Endothelial cell of umbilical vein (primary cell): Measurements from ENCODE around the gene DMD. TPM values are rescaled to one million over a fixed set of nuclear protein-coding genes. Genes with fewer than 3 reads are reported as not detected.

Experiments used
- BruUV-seq: library from RNA; stranded (reverse); fragments of 400-500 nt; replicated peaks from 2 replicates; lab custom pipeline; 2021; lab: Mats Ljungman, UMichigan
- CTCF ChIA-PET: fragments of 300-600, 350-600 bp; sonication (Branson Sonifier 250); formaldehyde crosslinking; loops from one replicate; lab custom pipeline; 2021; ENCODE audit warnings: antibody characterized with exemption, inconsistent platforms; lab: Charles Lee
- POLR2A ChIA-PET: fragments of 300-600, 350-600 bp; sonication (Branson Sonifier 250); formaldehyde crosslinking; loops from one replicate; lab custom pipeline; 2021; ENCODE audit warnings: antibody characterized with exemption, inconsistent platforms; lab: Charles Lee
- DNase-seq: peaks from one replicate; pipeline ENCODE4 v3.0.0-alpha.2; 2011; ENCODE audit warnings: low read depth, low spot score
- FAIRE-seq: peaks from 2 replicates; lab custom pipeline; 2011; peaks lifted over from hg19 to GRCh38; lab: Jason Lieb, UNC
- H2AFZ ChIP-seq: 2 replicates; pipeline ENCODE4 v1.6.0; 2012; ENCODE audit warnings: low read depth, low read length, control low read depth, inconsistent platforms
- H3K27ac ChIP-seq: 2 replicates; pipeline ENCODE4 v1.5.1; 2011; ENCODE audit warnings: low read depth, mild to moderate bottlenecking, control low read depth, low read length, moderate library complexity; ENCODE audit not compliant: insufficient read depth
- H3K27me3 ChIP-seq, 2 experiments: 2 replicates each; pipeline versions ENCODE4 v1.6.0 to v1.6.1; 2011; ENCODE audit warnings: low read length in 2 of 2, mixed read lengths in 1 of 2; ENCODE audit not compliant: control insufficient read depth in 2 of 2, insufficient read depth in 2 of 2
- H3K36me3 ChIP-seq, 2 experiments: 2 replicates in 1 of 2; 3 replicates in 1 of 2; pipeline ENCODE4 v1.5.1; 2011; ENCODE audit warnings: low read length in 2 of 2, mild to moderate bottlenecking in 1 of 2, moderate library complexity in 1 of 2; ENCODE audit not compliant: control insufficient read depth in 2 of 2, insufficient read depth in 2 of 2; ENCODE audit errors: extremely low read depth in 1 of 2
- H3K4me1 ChIP-seq: 3 replicates; pipeline ENCODE4 v1.5.1; 2011; ENCODE audit warnings: mild to moderate bottlenecking, low read length; ENCODE audit not compliant: control insufficient read depth, insufficient read depth; ENCODE audit errors: extremely low read depth
- H3K4me2 ChIP-seq: 2 replicates; pipeline ENCODE4 v1.6.1; 2011; ENCODE audit warnings: low read length, control low read depth, mixed read lengths; ENCODE audit not compliant: insufficient read depth
- H3K4me3 ChIP-seq, 3 experiments: fragments of 200-600 bp in 1 of 3; sonication (generic), shearing (Covaris generic) in 1 of 3; replicated peaks in 1 of 3; 2 replicates each; pipeline ENCODE4 v1.5.1; 2011 to 2016; ENCODE audit warnings: control low read depth in 3 of 3, low read length in 3 of 3, mild to moderate bottlenecking in 2 of 3, inconsistent platforms in 1 of 3, low read depth in 1 of 3, moderate library complexity in 1 of 3; ENCODE audit not compliant: insufficient read depth in 1 of 3
- H3K79me2 ChIP-seq: 2 replicates; pipeline ENCODE4 v1.6.0; 2012; ENCODE audit warnings: low read length, inconsistent platforms; ENCODE audit not compliant: control insufficient read depth, insufficient read depth
- H3K9ac ChIP-seq: replicated peaks from 2 replicates; pipeline ENCODE3; 2011; ENCODE audit warnings: low read length, control low read depth; ENCODE audit not compliant: insufficient read depth; ENCODE audit errors: extremely low read depth
- H3K9me1 ChIP-seq: replicated peaks from 3 replicates; pipeline ENCODE4 v1.6.0; 2011; ENCODE audit warnings: mild to moderate bottlenecking, low read length; ENCODE audit not compliant: control insufficient read depth, insufficient read depth; ENCODE audit errors: extremely low read depth
- H3K9me3 ChIP-seq: replicated peaks from 2 replicates; pipeline ENCODE4 v1.5.1; 2012; ENCODE audit warnings: low read length, inconsistent platforms; ENCODE audit not compliant: control insufficient read depth, insufficient read depth
- H4K20me1 ChIP-seq: replicated peaks from 2 replicates; pipeline ENCODE3; 2011; ENCODE audit warnings: mild to moderate bottlenecking, low read length; ENCODE audit not compliant: control insufficient read depth, insufficient read depth; ENCODE audit errors: extremely low read depth
- CTCF ChIP-seq, 2 donors: IDR thresholded peaks; 1 replicate in 1 of 2; 2 replicates in 1 of 2; pipeline ENCODE4 v1.5.1; 2011; ENCODE audit warnings: low read length in 2 of 2, mild to moderate bottlenecking in 2 of 2, moderate library complexity in 2 of 2, control low read depth in 1 of 2, inconsistent platforms in 1 of 2, low read depth in 1 of 2; ENCODE audit not compliant: insufficient read depth in 1 of 2; ENCODE audit errors: extremely low read depth in 1 of 2
- EZH2 ChIP-seq: IDR thresholded peaks from 2 replicates; pipeline ENCODE4 v1.6.1; 2012; ENCODE audit warnings: borderline replicate concordance, low read depth, mild to moderate bottlenecking, moderate library complexity, low read length, inconsistent platforms; ENCODE audit not compliant: severe bottlenecking
- FOS ChIP-seq: IDR thresholded peaks from 2 replicates; pipeline ENCODE4 v1.6.1; 2011; ENCODE audit warnings: mild to moderate bottlenecking, low read length, moderate library complexity, borderline replicate concordance; ENCODE audit not compliant: insufficient read depth
- GATA2 ChIP-seq: IDR thresholded peaks from 2 replicates; pipeline ENCODE4 v1.7.0; 2011; ENCODE audit warnings: low read depth, mild to moderate bottlenecking, moderate library complexity, mixed read lengths, low read length; ENCODE audit not compliant: insufficient read length, insufficient read depth
- JUN ChIP-seq: IDR thresholded peaks from 2 replicates; pipeline ENCODE4 v1.6.1; 2011; ENCODE audit warnings: borderline replicate concordance, low read depth; ENCODE audit not compliant: insufficient read length, insufficient read depth
- MYC ChIP-seq: IDR thresholded peaks from one replicate; pipeline ENCODE4 v1.6.1; 2011; ENCODE audit warnings: mild to moderate bottlenecking, low read depth, low read length
- POLR2A ChIP-seq: IDR thresholded peaks from 2 replicates; pipeline ENCODE4 v1.6.1; 2012; ENCODE audit warnings: low read depth, mild to moderate bottlenecking, control low read depth, low read length
- POLR2AphosphoS5 ChIP-seq: IDR thresholded peaks from 2 replicates; pipeline ENCODE4 v1.6.1; 2012; ENCODE audit warnings: low read depth, mild to moderate bottlenecking, control low read depth, low read length, moderate library complexity; ENCODE audit not compliant: insufficient read depth
- dilution Hi-C: fragments of 300-500 bp; cut with MboI; formaldehyde crosslinking; loops from one replicate; pipeline ENCODE4 v1.15.0; 2019; ENCODE audit warnings: low sequenced_read_pairs; ENCODE audit not compliant: extremely low pct_ligation_motif_present
- intact Hi-C: fragments of 100-400 bp; cut with micrococcal nuclease; formaldehyde crosslinking; loops from one replicate; pipeline ENCODE4 v1.10.0; 2022
- polyA plus RNA-seq, 4 experiments: library from polyadenylated mRNA; depleted of rRNA in 3 of 4; stranded (reverse) in 3 of 4; unstranded in 1 of 4; fragments of >200 nt; gene quantifications; 2 replicates each; pipeline versions ENCODE4 v1.2.1 to v1.2.3, GENCODE V29; 2011 to 2012; ENCODE audit warnings: missing spikeins in 1 of 4
- total RNA-seq: library from RNA; stranded (reverse); gene quantifications from 2 replicates; pipeline ENCODE4 v1.2.3, GENCODE V29; 2021
- TF ChIP-seq, protein P1 (sequence below): IDR thresholded peaks from 2 replicates; pipeline ENCODE4 v1.6.1; 2011; ENCODE audit not compliant: insufficient read depth, insufficient read length

The DMD gene
- total and polyA plus RNA-seq, 2 donors (not counting 3 experiments of a cell fraction or from before 2014, with no cell fraction given) = 7.3 to 9.0 TPM

- Histone ChIP-seq H3K79me2 (no peaks in the 10 kb centered on the region), H3K9ac (no peak overlapping the region), H3K4me1 (peaks cover 16% of the 10 kb centered on the region), H3K27ac (no peak overlapping the region), H3K36me3 (no peaks in the 10 kb centered on the region), H3K4me3 (no peak overlapping the region), H2AFZ (no peak overlapping the region), H3K9me1 (no peaks in the 10 kb centered on the region), H4K20me1 (no peaks in the 10 kb centered on the region), H3K4me2 (no peak overlapping the region), H3K27me3 (no peaks in the 10 kb centered on the region), H3K9me3 (no peaks in the 10 kb centered on the region)
- dilution Hi-C loops (no loop called here), intact Hi-C loops (loop anchor here (10.0 kb wide), 1 partner anchor 635 kb away; no protein-coding TSS in a partner anchor)
- no TSS peak for BruUV-seq
- CTCF ChIA-PET = no interaction called here
- POLR2A ChIA-PET = no interaction called here
- no peak for FAIRE-seq
- DNase-seq = no peak
- TF ChIP-seq JUN (no peak), FOS (no peak), GATA2 (no peak), CTCF (IDR thresholded peaks at IDR 0.05; ENCODE audit: extremely low read depth in 1 of 2, insufficient read depth in 1 of 2, low read depth in 1 of 2, low read length in 2 of 2) (no peak), EZH2 (no peak), MYC (no peak), POLR2AphosphoS5 (no peak), POLR2A (no peak)
- TF ChIP-seq, protein P1, sequence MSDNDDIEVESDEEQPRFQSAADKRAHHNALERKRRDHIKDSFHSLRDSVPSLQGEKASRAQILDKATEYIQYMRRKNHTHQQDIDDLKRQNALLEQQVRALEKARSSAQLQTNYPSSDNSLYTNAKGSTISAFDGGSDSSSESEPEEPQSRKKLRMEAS = no peak
These were observed 2011.6 kb downstream of the DMD start for GRCh38 chrX:31199840-31200114.
